Fibroblast of lung (primary cell): ENCODE data around the gene PSMD1.

ENCODE experiments used
- EZH2 ChIP-seq: IDR thresholded peaks from 2 replicates; pipeline ENCODE4 v1.5.1; 2012; ENCODE audit warnings: low read length, control low read depth, mild to moderate bottlenecking; ENCODE audit errors: missing control alignments
- TF ChIP-seq, protein P1 (sequence below), 2 donors: IDR thresholded peaks in 1 of 2; conservative IDR thresholded peaks in 1 of 2; 1 replicate in 1 of 2; 2 replicates in 1 of 2; pipeline ENCODE4 v1.5.1; 2011 to 2012; ENCODE audit warnings: low read length in 2 of 2, control low read depth in 1 of 2, inconsistent platforms in 1 of 2, low read depth in 1 of 2, mild to moderate bottlenecking in 1 of 2

- TF ChIP-seq, protein P1, sequence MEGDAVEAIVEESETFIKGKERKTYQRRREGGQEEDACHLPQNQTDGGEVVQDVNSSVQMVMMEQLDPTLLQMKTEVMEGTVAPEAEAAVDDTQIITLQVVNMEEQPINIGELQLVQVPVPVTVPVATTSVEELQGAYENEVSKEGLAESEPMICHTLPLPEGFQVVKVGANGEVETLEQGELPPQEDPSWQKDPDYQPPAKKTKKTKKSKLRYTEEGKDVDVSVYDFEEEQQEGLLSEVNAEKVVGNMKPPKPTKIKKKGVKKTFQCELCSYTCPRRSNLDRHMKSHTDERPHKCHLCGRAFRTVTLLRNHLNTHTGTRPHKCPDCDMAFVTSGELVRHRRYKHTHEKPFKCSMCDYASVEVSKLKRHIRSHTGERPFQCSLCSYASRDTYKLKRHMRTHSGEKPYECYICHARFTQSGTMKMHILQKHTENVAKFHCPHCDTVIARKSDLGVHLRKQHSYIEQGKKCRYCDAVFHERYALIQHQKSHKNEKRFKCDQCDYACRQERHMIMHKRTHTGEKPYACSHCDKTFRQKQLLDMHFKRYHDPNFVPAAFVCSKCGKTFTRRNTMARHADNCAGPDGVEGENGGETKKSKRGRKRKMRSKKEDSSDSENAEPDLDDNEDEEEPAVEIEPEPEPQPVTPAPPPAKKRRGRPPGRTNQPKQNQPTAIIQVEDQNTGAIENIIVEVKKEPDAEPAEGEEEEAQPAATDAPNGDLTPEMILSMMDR (conservative IDR thresholded peaks at IDR 0.05 in 1 of 2, IDR thresholded peaks at IDR 0.05 in 1 of 2; ENCODE audit: low read depth in 1 of 2, low read length in 2 of 2) = no peak
- TF ChIP-seq EZH2 = no peak
These were observed 88.2 kb downstream of the PSMD1 start for GRCh38 chr2:231144896-231145295.
